Hepatocyte (in vitro differentiated cells): Measurements from ENCODE around the gene HOXA6. TPM values are rescaled to one million over a fixed set of nuclear protein-coding genes. Genes with fewer than 3 reads are reported as not detected.
A peak's percentile ranks its signal among the peaks of the same experiment; 100 is the strongest.

Source experiments
- DNase-seq: peaks from one replicate; pipeline ENCODE4 v3.0.0-alpha.2; 2016; ENCODE audit warnings: low spot score
- H2AFZ ChIP-seq: fragments of 200-600 bp; sonication (generic); 2 replicates; pipeline ENCODE4 v1.6.0; 2016; ENCODE audit warnings: antibody characterized with exemption, mild to moderate bottlenecking
- H3K27ac ChIP-seq: fragments of 200-600 bp; sonication (generic); 2 replicates; pipeline ENCODE4 v1.5.1; 2016; ENCODE audit warnings: mild to moderate bottlenecking
- H3K27me3 ChIP-seq: fragments of 200-600 bp; sonication (generic); 2 replicates; pipeline ENCODE4 v1.6.1; 2016
- H3K36me3 ChIP-seq: fragments of 200-600 bp; sonication (generic); replicated peaks from 2 replicates; pipeline ENCODE4 v1.5.1; 2016; ENCODE audit warnings: low read depth; ENCODE audit not compliant: insufficient read depth
- H3K4me1 ChIP-seq: fragments of 200-600 bp; sonication (generic); 2 replicates; pipeline ENCODE4 v1.5.1; 2016; ENCODE audit warnings: mild to moderate bottlenecking, moderate library complexity; ENCODE audit not compliant: insufficient read depth
- H3K4me2 ChIP-seq: fragments of 200-600 bp; sonication (generic); 2 replicates; pipeline ENCODE4 v1.6.0; 2016
- H3K4me3 ChIP-seq: fragments of 200-600 bp; sonication (generic); 2 replicates; pipeline ENCODE4 v1.5.1; 2016; ENCODE audit warnings: mild to moderate bottlenecking
- H3K79me2 ChIP-seq: fragments of 200-600 bp; sonication (generic); 2 replicates; pipeline ENCODE4 v1.6.0; 2017; ENCODE audit warnings: mild to moderate bottlenecking
- H3K9me2 ChIP-seq: fragments of 200-600 bp; sonication (generic); replicated peaks from 2 replicates; pipeline ENCODE4 v1.6.0; 2017; ENCODE audit warnings: mild to moderate bottlenecking; ENCODE audit not compliant: insufficient read depth
- H3K9me3 ChIP-seq: fragments of 200-600 bp; sonication (generic); 2 replicates; pipeline ENCODE4 v1.5.1; 2016; ENCODE audit warnings: low read depth, mild to moderate bottlenecking
- H4K20me1 ChIP-seq: fragments of 200-600 bp; sonication (generic); 2 replicates; pipeline ENCODE4 v1.6.0; 2016; ENCODE audit warnings: mild to moderate bottlenecking; ENCODE audit not compliant: insufficient read depth, poor library complexity, severe bottlenecking
- EZH2 ChIP-seq: fragments of 200-600 bp; sonication (generic); IDR thresholded peaks from 2 replicates; pipeline ENCODE4 v1.6.1; 2016; ENCODE audit warnings: antibody characterized with exemption, mild to moderate bottlenecking, borderline replicate concordance
- EZH2phosphoT487 ChIP-seq: fragments of 200-600 bp; sonication (generic); IDR thresholded peaks from one replicate; pipeline ENCODE4 v1.6.1; 2018; ENCODE audit warnings: antibody characterized with exemption, mild to moderate bottlenecking, low read depth, moderate library complexity; ENCODE audit not compliant: unreplicated experiment, severe bottlenecking
- WGBS: methylation state at CpG from one replicate; pipeline ENCODE4 v1.1.6; 2016; ENCODE audit warnings: low lambda C conversion rate; ENCODE audit errors: missing lambda C conversion rate; 5-methylcytosine and 5-hydroxymethylcytosine counted together
- polyA plus RNA-seq: library from polyadenylated mRNA; unstranded; fragments of >200 nt; fragmentation: Nextera tagmentation; extraction: Ambion mirVana; gene quantifications from 2 replicates; pipeline ENCODE4 v1.2.1, GENCODE V29; 2016
- total RNA-seq: library from RNA; depleted of rRNA; stranded (reverse); fragments of >200 nt; gene quantifications from 2 replicates; pipeline ENCODE4 v1.2.3, GENCODE V29; 2014
- TF ChIP-seq, protein P1 (sequence below): fragments of 200-600 bp; sonication (generic); IDR thresholded peaks from 2 replicates; pipeline ENCODE4 v1.5.1; 2016; ENCODE audit warnings: antibody characterized with exemption, mild to moderate bottlenecking; ENCODE audit not compliant: poor library complexity

The HOXA6 gene
- total and polyA plus RNA-seq, 2 experiments from 2014 or later: 0.23 TPM; not detected in 1

DNA sequence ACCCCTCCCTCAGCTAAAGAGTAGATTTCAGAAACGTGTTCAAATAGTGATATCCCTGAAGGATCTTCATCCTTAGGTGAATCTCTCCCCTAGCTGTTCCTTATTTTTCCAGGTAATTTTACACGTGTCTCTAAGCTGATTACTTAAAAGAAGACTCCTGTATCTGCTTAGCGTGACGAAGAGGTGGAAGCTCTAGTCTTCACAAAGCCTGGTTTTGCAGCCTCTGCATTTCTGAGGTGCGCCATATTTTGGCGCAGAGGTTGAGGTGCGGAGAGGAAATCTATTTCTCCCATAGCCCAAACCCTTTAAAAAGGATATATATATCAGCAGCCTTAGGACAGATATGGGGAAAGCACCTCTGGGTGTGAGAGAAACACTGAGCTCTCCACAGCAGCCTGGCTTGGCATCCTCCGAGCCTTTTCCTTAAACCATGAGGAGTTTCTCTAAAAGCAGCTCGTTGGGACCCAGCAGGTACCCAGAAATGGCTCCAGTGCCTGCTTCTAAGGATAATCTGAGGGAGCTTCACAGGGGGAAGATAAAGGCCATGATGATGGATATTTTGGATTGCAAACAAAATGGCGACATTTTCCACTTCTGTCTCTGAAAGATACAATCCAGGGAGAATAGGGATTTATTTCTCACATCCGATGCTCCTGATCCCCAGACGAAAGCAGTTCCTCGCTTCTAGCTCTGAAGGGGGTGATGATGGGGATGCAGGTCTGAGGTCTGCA lies 42.1 kb downstream of the HOXA6 start:
- peaks cover 96% of the 10 kb centered on the region for H3K27me3 ChIP-seq
- H3K4me1 ChIP-seq: peaks cover 11% of the 10 kb centered on the region
- peaks cover 4% of the 10 kb centered on the region for H4K20me1 ChIP-seq
- WGBS: 48% methylated on average over 13 of the region's 13 CpGs
- TF ChIP-seq, protein P1, sequence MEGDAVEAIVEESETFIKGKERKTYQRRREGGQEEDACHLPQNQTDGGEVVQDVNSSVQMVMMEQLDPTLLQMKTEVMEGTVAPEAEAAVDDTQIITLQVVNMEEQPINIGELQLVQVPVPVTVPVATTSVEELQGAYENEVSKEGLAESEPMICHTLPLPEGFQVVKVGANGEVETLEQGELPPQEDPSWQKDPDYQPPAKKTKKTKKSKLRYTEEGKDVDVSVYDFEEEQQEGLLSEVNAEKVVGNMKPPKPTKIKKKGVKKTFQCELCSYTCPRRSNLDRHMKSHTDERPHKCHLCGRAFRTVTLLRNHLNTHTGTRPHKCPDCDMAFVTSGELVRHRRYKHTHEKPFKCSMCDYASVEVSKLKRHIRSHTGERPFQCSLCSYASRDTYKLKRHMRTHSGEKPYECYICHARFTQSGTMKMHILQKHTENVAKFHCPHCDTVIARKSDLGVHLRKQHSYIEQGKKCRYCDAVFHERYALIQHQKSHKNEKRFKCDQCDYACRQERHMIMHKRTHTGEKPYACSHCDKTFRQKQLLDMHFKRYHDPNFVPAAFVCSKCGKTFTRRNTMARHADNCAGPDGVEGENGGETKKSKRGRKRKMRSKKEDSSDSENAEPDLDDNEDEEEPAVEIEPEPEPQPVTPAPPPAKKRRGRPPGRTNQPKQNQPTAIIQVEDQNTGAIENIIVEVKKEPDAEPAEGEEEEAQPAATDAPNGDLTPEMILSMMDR: no peak
- TF ChIP-seq EZH2 (no peak), EZH2phosphoT487 (no peak)
- H3K79me2 ChIP-seq: peaks cover 4% of the 10 kb centered on the region
- H3K9me2 ChIP-seq: no peaks in the 10 kb centered on the region
- no peak for DNase-seq
- H3K4me2 ChIP-seq: no peak overlapping the region
- H3K9me3 ChIP-seq: no peaks in the 10 kb centered on the region
- H2AFZ ChIP-seq: no peak overlapping the region
- H3K4me3 ChIP-seq: no peak overlapping the region
- no peaks in the 10 kb centered on the region for H3K36me3 ChIP-seq
- no peak overlapping the region for H3K27ac ChIP-seq

DNA sequence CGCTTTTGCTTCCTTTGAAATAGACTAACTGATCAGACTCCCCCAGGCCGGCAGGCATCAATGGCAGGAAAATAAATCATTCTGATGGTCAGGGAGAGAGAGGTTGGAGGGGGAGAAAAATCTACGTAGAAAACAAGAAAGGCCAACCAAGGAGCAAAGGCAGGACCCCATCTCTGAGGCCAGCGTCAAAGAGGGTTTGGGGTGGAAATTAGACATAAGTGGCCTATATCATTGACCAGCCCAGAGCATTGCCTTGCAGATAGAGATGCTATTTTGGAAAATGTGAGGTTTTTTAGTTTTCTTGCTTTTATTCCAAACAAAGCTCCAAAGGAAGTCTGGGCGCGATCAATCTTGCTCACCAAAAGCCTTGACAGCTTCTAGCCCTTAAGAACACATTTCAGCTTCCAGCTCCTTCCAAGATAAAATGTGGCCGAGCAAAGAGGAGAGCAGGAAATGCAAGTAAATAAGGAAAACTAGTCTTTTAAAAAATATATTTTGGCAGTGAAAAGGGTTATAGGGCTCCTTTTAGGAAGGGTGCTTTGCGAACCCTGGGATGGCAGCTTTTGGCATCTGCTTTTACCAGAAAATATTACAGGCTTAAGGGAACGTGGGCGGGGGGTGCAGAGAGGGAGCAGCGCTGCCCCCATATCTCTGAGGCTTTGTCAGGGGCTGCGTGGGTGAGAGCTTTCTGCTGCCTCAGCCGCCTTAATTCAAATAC lies 43.1 kb downstream of the HOXA6 start:
- WGBS: 30% methylated on average over 13 of the region's 13 CpGs
- Histone ChIP-seq H4K20me1 (peaks cover 4% of the 10 kb centered on the region), H3K4me2 (no peak overlapping the region), H3K27ac (no peak overlapping the region), H3K4me3 (no peak overlapping the region), H3K36me3 (no peaks in the 10 kb centered on the region), H3K9me3 (no peaks in the 10 kb centered on the region), H3K4me1 (peaks cover 7% of the 10 kb centered on the region), H3K9me2 (no peaks in the 10 kb centered on the region), H3K79me2 (peaks cover 7% of the 10 kb centered on the region), H2AFZ (no peak overlapping the region), H3K27me3 (peaks cover 100% of the 10 kb centered on the region)
- no peak for TF ChIP-seq EZH2
- TF ChIP-seq, protein P1: no peak
- no peak for TF ChIP-seq EZH2phosphoT487
- DNase-seq: no peak

DNA sequence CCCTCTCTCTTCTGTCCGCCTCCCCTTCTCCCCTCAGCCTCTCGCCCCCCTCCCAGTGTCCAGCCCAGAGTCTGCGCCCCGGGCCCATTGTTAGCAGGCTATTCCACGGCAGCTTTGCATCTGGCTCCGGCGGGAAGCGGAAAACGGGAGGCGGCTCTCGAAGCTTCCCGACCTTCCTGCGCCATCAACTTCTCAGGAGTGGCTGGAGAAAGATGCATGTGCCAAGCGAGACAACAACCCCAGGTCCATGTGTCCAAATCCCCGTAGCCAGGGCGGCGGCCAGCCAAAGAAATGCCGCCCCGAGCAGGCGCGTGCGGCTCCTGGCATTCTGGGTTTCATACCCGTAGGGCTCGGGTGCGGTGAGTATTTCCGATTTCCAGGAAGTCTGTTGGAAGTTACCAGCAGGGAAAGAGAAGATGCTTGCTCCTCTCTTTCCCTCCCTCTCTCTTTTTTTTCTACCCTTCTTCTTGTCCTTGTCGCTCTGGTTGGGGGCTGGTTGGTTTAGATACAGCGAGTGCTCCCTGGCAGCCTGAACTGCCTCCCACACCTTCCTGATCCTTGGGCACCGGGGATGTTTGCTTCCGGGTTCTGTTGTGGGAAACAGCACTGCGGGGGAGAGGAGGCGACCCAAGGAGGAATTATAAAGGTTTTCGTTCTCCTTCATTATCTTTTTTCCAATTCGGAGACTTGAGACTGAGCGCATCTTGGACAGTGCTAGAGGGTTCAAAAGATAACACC lies 43.9 kb downstream of the HOXA6 start:
- Histone ChIP-seq H3K9me3 (no peaks in the 10 kb centered on the region), H3K4me1 (peaks cover 11% of the 10 kb centered on the region), H3K9me2 (no peaks in the 10 kb centered on the region), H2AFZ (peak overlapping the region; percentile 12), H3K27me3 (peaks cover 100% of the 10 kb centered on the region), H3K79me2 (peaks cover 9% of the 10 kb centered on the region), H4K20me1 (peaks cover 4% of the 10 kb centered on the region), H3K36me3 (no peaks in the 10 kb centered on the region), H3K4me3 (no peak overlapping the region), H3K27ac (no peak overlapping the region), H3K4me2 (peak overlapping the region; percentile 49)
- WGBS: 21% methylated on average over 33 of the region's 35 CpGs
- DNase-seq: no peak
- TF ChIP-seq EZH2 (peak; percentile 90), EZH2phosphoT487 (peak; percentile 84)
- TF ChIP-seq, protein P1: no peak
